HepG2 (cell line): ENCODE measurements around the gene GPR183. TPM values are rescaled to one million over a fixed set of nuclear protein-coding genes. Genes with fewer than 3 reads are reported as not detected.

Source experiments
- ATAC-seq: fragments of 200-7000 bp; cut with Tn5 transposase; 3 replicates; pipeline ENCODE4 v1.9.1; 2020; ENCODE audit warnings: mild to moderate bottlenecking, moderate library complexity
- BruUV-seq: library from RNA; stranded (reverse); fragments of 400-500 nt; replicated peaks from 2 replicates; lab custom pipeline; 2021; lab: Mats Ljungman, UMichigan
- CTCF ChIA-PET: fragments of 300-600 bp; formaldehyde crosslinking; extraction: SDS; loops from one replicate; lab custom pipeline; 2021; ENCODE audit warnings: low total read pairs, inconsistent platforms, low intra/inter-chr PET ratio; lab: Yijun Ruan, JAX
- POLR2A ChIA-PET: fragments of 350-600 bp; sonication (Branson Sonifier 250); formaldehyde crosslinking; loops from one replicate; lab custom pipeline; 2020; ENCODE audit warnings: antibody characterized with exemption, inconsistent platforms; lab: Yijun Ruan, JAX
- DNase-seq: peaks from one replicate; pipeline ENCODE4 v3.0.0-alpha.2; 2015; ENCODE audit warnings: low spot score
- FAIRE-seq: peaks from 3 replicates; lab custom pipeline; 2011; peaks lifted over from hg19 to GRCh38; lab: Jason Lieb, UNC
- H2AFZ ChIP-seq: one replicate; pipeline ENCODE4 v1.6.1; 2011; ENCODE audit warnings: low read length, inconsistent platforms
- H3K27ac ChIP-seq: fragments of 300-600 bp; 3 replicates; pipeline ENCODE4 v1.8.0; 2011; ENCODE audit warnings: mixed run types, mild to moderate bottlenecking, mixed read lengths, low read length, inconsistent platforms; ENCODE audit not compliant: insufficient read depth; ENCODE audit errors: extremely low read length
- H3K27me3 ChIP-seq, 2 experiments: fragments of 200-600 bp in 1 of 2; 2 replicates in 1 of 2; 3 replicates in 1 of 2; pipeline versions ENCODE4 v1.6.0 to v1.8.0; 2011; ENCODE audit warnings: low read length in 2 of 2, mild to moderate bottlenecking in 2 of 2, moderate library complexity in 2 of 2, inconsistent platforms in 1 of 2; ENCODE audit not compliant: insufficient read depth in 2 of 2, control insufficient read depth in 1 of 2
- H3K36me3 ChIP-seq, 2 experiments: fragments of 200-600 bp in 1 of 2; replicated peaks in 1 of 2; 2 replicates in 1 of 2; 3 replicates in 1 of 2; pipeline versions ENCODE4 v1.5.1 to v1.8.0; 2011; ENCODE audit warnings: low read length in 2 of 2, inconsistent platforms in 1 of 2; ENCODE audit not compliant: insufficient read depth in 2 of 2, control insufficient read depth in 1 of 2
- H3K4me1 ChIP-seq: 2 replicates; pipeline ENCODE4 v1.5.1; 2012; ENCODE audit warnings: low read length, inconsistent platforms; ENCODE audit not compliant: insufficient read depth
- H3K4me2 ChIP-seq: 2 replicates; pipeline ENCODE4 v1.6.0; 2011; ENCODE audit warnings: low read depth, low read length, inconsistent platforms
- H3K4me3 ChIP-seq, 3 experiments: fragments of 200-600 bp in 1 of 3; sonication (generic), shearing (Covaris generic) in 1 of 3; replicated peaks in 1 of 3; 2 replicates each; pipeline ENCODE4 v1.5.1; 2011 to 2016; ENCODE audit warnings: low read length in 3 of 3, inconsistent platforms in 2 of 3, low read depth in 2 of 3, mild to moderate bottlenecking in 2 of 3, control low read depth in 1 of 3, mixed read lengths in 1 of 3; ENCODE audit not compliant: insufficient read depth in 1 of 3
- H3K79me2 ChIP-seq: one replicate; pipeline ENCODE4 v1.6.1; 2011; ENCODE audit warnings: low read length, inconsistent platforms; ENCODE audit not compliant: insufficient read depth
- H3K9ac ChIP-seq: 2 replicates; pipeline ENCODE4 v1.6.0; 2011; ENCODE audit warnings: mild to moderate bottlenecking, low read depth, low read length, inconsistent platforms; ENCODE audit not compliant: insufficient read depth
- H3K9me3 ChIP-seq: 2 replicates; pipeline ENCODE4 v1.5.1; 2012; ENCODE audit warnings: mild to moderate bottlenecking, low read length
- H4K20me1 ChIP-seq: 2 replicates; pipeline ENCODE4 v1.6.0; 2011; ENCODE audit warnings: inconsistent platforms, mild to moderate bottlenecking, low read length, moderate library complexity; ENCODE audit not compliant: insufficient read depth
- ARHGAP35 ChIP-seq: sonication (generic); formaldehyde crosslinking; IDR thresholded peaks from 2 replicates; pipeline ENCODE4 v1.9.0; 2022; ENCODE audit warnings: mild to moderate bottlenecking, inconsistent platforms, moderate library complexity, missing genetic modification reagents, borderline replicate concordance
- CENPX ChIP-seq: sonication (generic); formaldehyde crosslinking; IDR thresholded peaks from 2 replicates; pipeline ENCODE4 v1.9.0; 2021; ENCODE audit warnings: mild to moderate bottlenecking, missing genetic modification reagents, moderate library complexity
- FOXJ3 ChIP-seq: sonication (generic); formaldehyde crosslinking; IDR thresholded peaks from 2 replicates; pipeline ENCODE4 v1.4.0; 2020; ENCODE audit warnings: missing genetic modification reagents, mild to moderate bottlenecking, borderline replicate concordance
- GTF3A ChIP-seq: sonication (generic); formaldehyde crosslinking; conservative IDR thresholded peaks from 2 replicates; pipeline ENCODE4 v1.4.0; 2020; ENCODE audit warnings: mild to moderate bottlenecking, missing genetic modification reagents
- JUND ChIP-seq: sonication (generic); formaldehyde crosslinking; IDR thresholded peaks from 2 replicates; pipeline ENCODE4 v1.8.0; 2022; ENCODE audit warnings: mild to moderate bottlenecking, missing genetic modification reagents
- NBN ChIP-seq: fragments of 450-650 bp; conservative IDR thresholded peaks from 2 replicates; pipeline ENCODE4 v1.6.1; 2017
- NFATC3 ChIP-seq: sonication (generic); formaldehyde crosslinking; IDR thresholded peaks from 2 replicates; pipeline ENCODE4 v1.5.1; 2020; ENCODE audit warnings: mild to moderate bottlenecking, missing genetic modification reagents
- NFYB ChIP-seq: sonication (generic); formaldehyde crosslinking; IDR thresholded peaks from 2 replicates; pipeline ENCODE4 v1.4.0; 2020; ENCODE audit warnings: missing genetic modification reagents
- RAD51 ChIP-seq: fragments of 450-650 bp; IDR thresholded peaks from 2 replicates; pipeline ENCODE4 v1.6.1; 2016; ENCODE audit warnings: borderline replicate concordance
- SRY ChIP-seq: sonication (generic); formaldehyde crosslinking; IDR thresholded peaks from 2 replicates; pipeline ENCODE4 v1.8.0; 2022; ENCODE audit warnings: mild to moderate bottlenecking, missing genetic modification reagents
- TBX2 ChIP-seq: sonication (generic); formaldehyde crosslinking; IDR thresholded peaks from 2 replicates; pipeline ENCODE4 v1.5.0; 2020; ENCODE audit warnings: missing genetic modification reagents, mild to moderate bottlenecking, borderline replicate concordance
- TEAD3 ChIP-seq: optimal IDR thresholded peaks from 2 replicates; pipeline ENCODE3; 2016; ENCODE audit warnings: borderline replicate concordance
- XBP1 ChIP-seq: sonication (generic); formaldehyde crosslinking; IDR thresholded peaks from 2 replicates; pipeline ENCODE4 v1.5.0; 2020; ENCODE audit warnings: missing genetic modification reagents
- ZFP1 ChIP-seq: IDR thresholded peaks from 2 replicates; pipeline ENCODE4 v1.6.1; 2016
- ZNF17 ChIP-seq: sonication (generic); formaldehyde crosslinking; IDR thresholded peaks from 2 replicates; pipeline ENCODE4 v1.5.0; 2020; ENCODE audit warnings: mild to moderate bottlenecking, missing genetic modification reagents
- ZNF260 ChIP-seq: sonication (generic); formaldehyde crosslinking; IDR thresholded peaks from 2 replicates; pipeline ENCODE4 v1.4.0; 2020; ENCODE audit warnings: missing genetic modification reagents, low read depth, mild to moderate bottlenecking, borderline replicate concordance
- ZNF280B ChIP-seq: sonication (generic); formaldehyde crosslinking; IDR thresholded peaks from 2 replicates; pipeline ENCODE4 v1.5.0; 2020; ENCODE audit warnings: missing genetic modification reagents, mild to moderate bottlenecking, borderline replicate concordance
- ZNF30 ChIP-seq: sonication (generic); formaldehyde crosslinking; IDR thresholded peaks from 2 replicates; pipeline ENCODE4 v1.5.0; 2020; ENCODE audit warnings: mild to moderate bottlenecking, missing genetic modification reagents
- ZNF550 ChIP-seq: sonication (generic); formaldehyde crosslinking; IDR thresholded peaks from 2 replicates; pipeline ENCODE4 v1.4.0; 2020; ENCODE audit warnings: mild to moderate bottlenecking, missing genetic modification reagents, borderline replicate concordance
- ZNF709 ChIP-seq: sonication (generic); formaldehyde crosslinking; IDR thresholded peaks from 2 replicates; pipeline ENCODE4 v1.5.0; 2020; ENCODE audit warnings: mild to moderate bottlenecking, missing genetic modification reagents
- ZNF768 ChIP-seq: sonication (generic); formaldehyde crosslinking; IDR thresholded peaks from 2 replicates; pipeline ENCODE4 v1.4.0; 2020; ENCODE audit warnings: missing genetic modification reagents
- ZNF773 ChIP-seq: sonication (generic); formaldehyde crosslinking; IDR thresholded peaks from 2 replicates; pipeline ENCODE4 v1.4.0; 2020; ENCODE audit warnings: missing genetic modification reagents, borderline replicate concordance
- ZNF782 ChIP-seq: sonication (generic); formaldehyde crosslinking; IDR thresholded peaks from 2 replicates; pipeline ENCODE4 v1.4.0; 2020; ENCODE audit warnings: missing genetic modification reagents, mild to moderate bottlenecking, borderline replicate concordance
- WGBS: methylation state at CpG from one replicate; pipeline ENCODE4 v1.1.6; 2017; ENCODE audit warnings: low lambda C conversion rate; 5-methylcytosine and 5-hydroxymethylcytosine counted together
- in situ Hi-C: cut with HindIII; loops from 2 replicates; pipeline ENCODE4 v1.10.0; 2017; ENCODE audit warnings: low pct_unique_long_range_greater_than_20kb; ENCODE audit not compliant: extremely low pct_ligation_motif_present
- intact Hi-C: fragments of 100-400 bp; cut with micrococcal nuclease; formaldehyde crosslinking; loops from one replicate; pipeline ENCODE4 v1.10.0; 2022; ENCODE audit not compliant: unreplicated experiment
- polyA plus RNA-seq, 8 experiments: library from polyadenylated mRNA; depleted of rRNA in 3 of 8; stranded (reverse) in 7 of 8; unstranded in 1 of 8; fragments of >200 nt; fragmentation: Illumina TruSeq in 4 of 8; extraction: Trizol in 4 of 8; gene quantifications; 2 replicates each; pipeline versions ENCODE4 v1.2.1 to v1.2.3, GENCODE V29; 2011 to 2016; ENCODE audit warnings: low read depth in 4 of 8, missing spikeins in 1 of 8, mixed read lengths in 1 of 8; ENCODE audit not compliant: insufficient read depth in 1 of 8
- total RNA-seq, 5 experiments: library from RNA; depleted of rRNA; stranded (reverse); fragments of >200 nt; fragmentation: Illumina TruSeq; extraction: Trizol; gene quantifications; 2 replicates each; pipeline ENCODE4 v1.2.3, GENCODE V29; 2016; ENCODE audit warnings: low read depth in 1 of 5

The GPR183 gene
- total and polyA plus RNA-seq, 2 of the 13 experiments (the other 11 are each of a cell fraction or from before 2014, with no cell fraction given): not detected

GRCh38 chr13:99327126-99327525 is 19.9 kb upstream of the GPR183 start:
- Histone ChIP-seq H3K27me3 (no peaks in the 10 kb centered on the region), H3K79me2 (no peaks in the 10 kb centered on the region), H3K27ac (no peak overlapping the region), H2AFZ (no peak overlapping the region), H3K9me3 (no peaks in the 10 kb centered on the region), H3K4me3 (no peak overlapping the region), H3K4me1 (peaks cover 7% of the 10 kb centered on the region), H3K9ac (no peak overlapping the region), H3K36me3 (peaks cover 0 to 10% of the 10 kb centered on the region in 2 experiments; a peak in 4 of 5 replicates), H4K20me1 (no peaks in the 10 kb centered on the region), H3K4me2 (no peak overlapping the region)
- no peak for ATAC-seq
- ChIA-PET POLR2A (no interaction called here), CTCF (no interaction called here)
- TF ChIP-seq TEAD3 (CRISPR knock-in tag) (no peak), ZNF17 (no peak), ZFP1 (CRISPR knock-in tag) (no peak), ZNF550 (no peak), RAD51 (no peak), ZNF768 (no peak), FOXJ3 (CRISPR knock-in tag) (no peak), NFATC3 (CRISPR knock-in tag) (no peak), NFYB (CRISPR knock-in tag) (no peak), CENPX (CRISPR knock-in tag) (no peak)
- no TSS peak for BruUV-seq
- WGBS: 99% methylated on average over 2 of the region's 2 CpGs
- intact Hi-C loops: no loop called here
- in situ Hi-C loops: no loop called here
- FAIRE-seq: no peak
- DNase-seq: no peak

- CTCF ChIA-PET: no interaction called here
- no peak overlapping the region for H3K9ac ChIP-seq
- no peak overlapping the region for H3K27ac ChIP-seq
- no peaks in the 10 kb centered on the region for H3K27me3 ChIP-seq
- DNase-seq (no peak), FAIRE-seq (no peak), ATAC-seq (no peak)
- peaks cover 0 to 10% of the 10 kb centered on the region in 2 experiments; a peak in 4 of 5 replicates for H3K36me3 ChIP-seq
- intact Hi-C loops (no loop called here), in situ Hi-C loops (no loop called here)
- no peak overlapping the region for H2AFZ ChIP-seq
- H4K20me1 ChIP-seq: no peaks in the 10 kb centered on the region
- BruUV-seq: no TSS peak
- no peaks in the 10 kb centered on the region for H3K4me1 ChIP-seq
- no peak overlapping the region for H3K4me3 ChIP-seq
- no peaks in the 10 kb centered on the region for H3K9me3 ChIP-seq
- no peaks in the 10 kb centered on the region for H3K79me2 ChIP-seq
- POLR2A ChIA-PET: no interaction called here
- H3K4me2 ChIP-seq: no peak overlapping the region
- TF ChIP-seq ZNF773 (CRISPR knock-in tag): no peak
- no peak for TF ChIP-seq SRY (CRISPR knock-in tag)
- no peak for TF ChIP-seq ARHGAP35 (CRISPR knock-in tag)
- no peak for TF ChIP-seq JUND (CRISPR knock-in tag)
- no peak for TF ChIP-seq NBN
- TF ChIP-seq ZNF260 (CRISPR knock-in tag): no peak
- TF ChIP-seq ZNF709 (CRISPR knock-in tag): no peak
- TF ChIP-seq ZNF30: no peak
- TF ChIP-seq ZNF280B: no peak
- TF ChIP-seq TBX2 (CRISPR knock-in tag): no peak
- no peak for TF ChIP-seq GTF3A (CRISPR knock-in tag)
- no peak for TF ChIP-seq ZNF782 (CRISPR knock-in tag)
- TF ChIP-seq XBP1 (CRISPR knock-in tag): no peak
These were observed 18.8 kb upstream of the GPR183 start for GRCh38 chr13:99326012-99326411.
